ENCODE data around the gene CDH15. TPM values are rescaled to one million over a fixed set of nuclear protein-coding genes. Genes with fewer than 3 reads are reported as not detected.

The CDH15 gene
- total and polyA plus RNA-seq, 7 experiments from 2014 or later: not detected

GRCh38 chr16:89144681-89145080 lies 26.9 kb upstream of the CDH15 start:
- Histone ChIP-seq H3K4me1 (ENCODE audit: control insufficient read depth in 2 of 2, insufficient read depth in 2 of 2, low read length in 2 of 2) (no peaks in the 10 kb centered on the region), H3K9me3 (ENCODE audit: control insufficient read depth in 2 of 3, low read length in 3 of 3) (peaks cover 0 to 8% (median 0%) of the 10 kb centered on the region in 3 experiments), H3K36me3 (ENCODE audit: control insufficient read depth in 2 of 3, insufficient read depth in 3 of 3, low read length in 3 of 3) (peaks cover 0 to 86% (median 20%) of the 10 kb centered on the region in 3 experiments), H3K27me3 (ENCODE audit: control insufficient read depth in 2 of 2, insufficient read depth in 2 of 2, low read length in 2 of 2) (no peaks in the 10 kb centered on the region), H3K27ac (ENCODE audit: low read depth, low read length) (no peak overlapping the region), H3K4me3 (ENCODE audit: low read length) (no peak overlapping the region)
- CTCF ChIA-PET: no interaction called here
- ATAC-seq (no peak), DNase-seq (no peak)
- Mint-ChIP-seq H3K4me1 (peaks cover 0 to 7% (median 0%) of the 10 kb centered on the region in 7 donors), H3K27me3 (no peaks in the 10 kb centered on the region), H3K9me3 (peaks cover 0 to 7% (median 2%) of the 10 kb centered on the region in 11 donors), H3K4me3 (no peak overlapping the region), H3K36me3 (peaks cover 10 to 37% (median 17%) of the 10 kb centered on the region in 5 donors), H3K27ac (no peak overlapping the region)
- intact Hi-C loops (cut with micrococcal nuclease): no loop called here
- POLR2A ChIA-PET: no interaction called here

GRCh38 chr16:89145406-89146161 lies 26.0 kb upstream of the CDH15 start:
- ChIA-PET CTCF (no interaction called here), POLR2A (no interaction called here)
- Histone ChIP-seq H3K4me3 (ENCODE audit: low read length) (no peak overlapping the region), H3K9me3 (ENCODE audit: control insufficient read depth in 2 of 3, low read length in 3 of 3) (peaks cover 0 to 8% (median 0%) of the 10 kb centered on the region in 3 experiments), H3K27ac (ENCODE audit: low read depth, low read length) (no peak overlapping the region), H3K36me3 (ENCODE audit: control insufficient read depth in 2 of 3, insufficient read depth in 3 of 3, low read length in 3 of 3) (peaks cover 0 to 86% (median 25%) of the 10 kb centered on the region in 3 experiments), H3K27me3 (ENCODE audit: control insufficient read depth in 2 of 2, insufficient read depth in 2 of 2, low read length in 2 of 2) (no peaks in the 10 kb centered on the region), H3K4me1 (ENCODE audit: control insufficient read depth in 2 of 2, insufficient read depth in 2 of 2, low read length in 2 of 2) (no peaks in the 10 kb centered on the region)
- Mint-ChIP-seq H3K4me3 (no peak overlapping the region), H3K9me3 (peaks cover 0 to 7% (median 2%) of the 10 kb centered on the region in 11 donors), H3K27me3 (no peaks in the 10 kb centered on the region), H3K36me3 (peaks cover 13 to 42% (median 20%) of the 10 kb centered on the region in 5 donors), H3K27ac (no peak overlapping the region), H3K4me1 (peaks cover 0 to 7% (median 0%) of the 10 kb centered on the region in 7 donors)
- ATAC-seq: no peak
- no peak for DNase-seq
- intact Hi-C loops (cut with micrococcal nuclease): no loop called here

GRCh38 chr16:89146211-89147005 lies 25.1 kb upstream of the CDH15 start:
- Histone ChIP-seq H3K9me3 (ENCODE audit: control insufficient read depth in 2 of 3, low read length in 3 of 3) (peaks cover 0 to 8% (median 0%) of the 10 kb centered on the region in 3 experiments), H3K27me3 (ENCODE audit: control insufficient read depth in 2 of 2, insufficient read depth in 2 of 2, low read length in 2 of 2) (no peaks in the 10 kb centered on the region), H3K36me3 (ENCODE audit: control insufficient read depth in 2 of 3, insufficient read depth in 3 of 3, low read length in 3 of 3) (peaks cover 0 to 86% (median 20%) of the 10 kb centered on the region in 3 experiments), H3K4me1 (ENCODE audit: control insufficient read depth in 2 of 2, insufficient read depth in 2 of 2, low read length in 2 of 2) (no peaks in the 10 kb centered on the region), H3K4me3 (ENCODE audit: low read length) (no peak overlapping the region), H3K27ac (ENCODE audit: low read depth, low read length) (no peak overlapping the region)
- no peak for DNase-seq
- H3K36me3 Mint-ChIP-seq: peaks cover 13 to 47% (median 26%) of the 10 kb centered on the region in 5 donors
- intact Hi-C loops (cut with micrococcal nuclease): no loop called here
- H3K27me3 Mint-ChIP-seq: no peaks in the 10 kb centered on the region
- H3K27ac Mint-ChIP-seq: peak overlapping the region in 2 of 9 donors; percentile 21 to 33
- H3K4me3 Mint-ChIP-seq: no peak overlapping the region
- POLR2A ChIA-PET: no interaction called here
- CTCF ChIA-PET: no interaction called here
- peaks cover 0 to 7% (median 2%) of the 10 kb centered on the region in 11 donors for H3K9me3 Mint-ChIP-seq
- H3K4me1 Mint-ChIP-seq: peaks cover 0 to 7% (median 0%) of the 10 kb centered on the region in 7 donors
- ATAC-seq: no peak

DNA sequence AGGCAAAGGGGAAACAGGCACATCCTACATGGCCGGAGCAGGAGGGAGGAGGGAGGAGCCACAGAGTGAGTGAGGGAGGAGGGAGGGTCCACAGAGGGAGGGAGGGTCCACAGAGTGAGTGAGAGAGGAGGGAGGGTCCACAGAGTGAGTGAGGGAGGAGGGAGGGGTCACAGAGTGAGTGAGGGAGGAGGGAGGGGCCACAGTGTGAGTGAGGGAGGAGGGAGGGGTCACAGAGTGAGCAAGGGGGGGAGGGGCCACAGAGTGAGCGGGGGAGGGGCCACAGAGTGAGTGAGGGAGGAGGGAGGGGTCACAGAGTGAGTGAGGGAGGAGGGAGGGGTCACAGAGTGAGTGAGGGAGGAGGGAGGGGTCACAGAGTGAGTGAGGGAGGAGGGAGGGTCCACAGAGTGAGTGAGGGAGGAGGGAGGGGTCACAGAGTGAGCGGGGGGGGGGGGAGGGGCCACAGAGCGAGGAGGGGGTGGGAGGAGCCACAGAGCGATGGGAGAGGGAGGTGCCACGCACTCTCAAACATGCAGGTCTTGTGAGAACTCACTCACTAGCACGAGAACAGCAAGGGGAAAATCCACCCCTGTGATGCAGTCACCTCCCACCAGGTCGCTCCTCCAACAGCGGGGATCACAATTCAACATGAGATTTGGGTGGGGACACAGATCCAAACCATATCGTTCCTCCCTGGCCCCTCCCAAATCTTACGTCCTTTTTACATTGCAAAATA lies 24.3 kb upstream of the CDH15 start:
- Histone ChIP-seq H3K27me3 (ENCODE audit: control insufficient read depth in 2 of 2, insufficient read depth in 2 of 2, low read length in 2 of 2) (no peaks in the 10 kb centered on the region), H3K9me3 (ENCODE audit: control insufficient read depth in 2 of 3, low read length in 3 of 3) (peaks cover 0 to 8% (median 0%) of the 10 kb centered on the region in 3 experiments), H3K27ac (ENCODE audit: low read depth, low read length) (no peak overlapping the region), H3K4me3 (ENCODE audit: low read length) (no peak overlapping the region), H3K36me3 (ENCODE audit: control insufficient read depth in 2 of 3, insufficient read depth in 3 of 3, low read length in 3 of 3) (peaks cover 0 to 78% (median 20%) of the 10 kb centered on the region in 3 experiments), H3K4me1 (ENCODE audit: control insufficient read depth in 2 of 2, insufficient read depth in 2 of 2, low read length in 2 of 2) (no peaks in the 10 kb centered on the region)
- DNase-seq (no peak), ATAC-seq (no peak)
- H3K4me1 Mint-ChIP-seq: peaks cover 0 to 7% (median 0%) of the 10 kb centered on the region in 7 donors
- peaks cover 13 to 48% (median 26%) of the 10 kb centered on the region in 5 donors for H3K36me3 Mint-ChIP-seq
- POLR2A ChIA-PET: no interaction called here
- H3K9me3 Mint-ChIP-seq: peaks cover 0 to 7% (median 2%) of the 10 kb centered on the region in 11 donors
- H3K27me3 Mint-ChIP-seq: no peaks in the 10 kb centered on the region
- peak overlapping the region in 1 of 10 donors; percentile 33 for H3K4me3 Mint-ChIP-seq
- CTCF ChIA-PET: no interaction called here
- H3K27ac Mint-ChIP-seq: peak overlapping the region in 4 of 9 donors; percentile 17 to 60 (median 43)
- intact Hi-C loops (cut with micrococcal nuclease): no loop called here

- Mint-ChIP-seq H3K27ac (peak overlapping the region in 7 of 9 donors; percentile 9 to 66 (median 46)), H3K36me3 (peaks cover 13 to 49% (median 26%) of the 10 kb centered on the region in 5 donors), H3K4me3 (no peak overlapping the region), H3K27me3 (no peaks in the 10 kb centered on the region), H3K9me3 (peaks cover 0 to 7% (median 2%) of the 10 kb centered on the region in 11 donors), H3K4me1 (peaks cover 0 to 7% (median 0%) of the 10 kb centered on the region in 7 donors)
- peaks cover 0 to 57% (median 20%) of the 10 kb centered on the region in 3 experiments for H3K36me3 ChIP-seq (ENCODE audit: control insufficient read depth in 2 of 3, insufficient read depth in 3 of 3, low read length in 3 of 3)
- H3K4me3 ChIP-seq (ENCODE audit: low read length): no peak overlapping the region
- DNase-seq: no peak
- ChIA-PET POLR2A (no interaction called here), CTCF (no interaction called here)
- H3K27ac ChIP-seq (ENCODE audit: low read depth, low read length): no peak overlapping the region
- no peaks in the 10 kb centered on the region for H3K27me3 ChIP-seq (ENCODE audit: control insufficient read depth in 2 of 2, insufficient read depth in 2 of 2, low read length in 2 of 2)
- intact Hi-C loops (cut with micrococcal nuclease): no loop called here
- ATAC-seq: no peak
- peaks cover 0 to 8% (median 0%) of the 10 kb centered on the region in 3 experiments for H3K9me3 ChIP-seq (ENCODE audit: control insufficient read depth in 2 of 3, low read length in 3 of 3)
- no peaks in the 10 kb centered on the region for H3K4me1 ChIP-seq (ENCODE audit: control insufficient read depth in 2 of 2, insufficient read depth in 2 of 2, low read length in 2 of 2)
Measured at GRCh38 chr16:89149386-89149785, 22.2 kb upstream of the CDH15 start.

DNA sequence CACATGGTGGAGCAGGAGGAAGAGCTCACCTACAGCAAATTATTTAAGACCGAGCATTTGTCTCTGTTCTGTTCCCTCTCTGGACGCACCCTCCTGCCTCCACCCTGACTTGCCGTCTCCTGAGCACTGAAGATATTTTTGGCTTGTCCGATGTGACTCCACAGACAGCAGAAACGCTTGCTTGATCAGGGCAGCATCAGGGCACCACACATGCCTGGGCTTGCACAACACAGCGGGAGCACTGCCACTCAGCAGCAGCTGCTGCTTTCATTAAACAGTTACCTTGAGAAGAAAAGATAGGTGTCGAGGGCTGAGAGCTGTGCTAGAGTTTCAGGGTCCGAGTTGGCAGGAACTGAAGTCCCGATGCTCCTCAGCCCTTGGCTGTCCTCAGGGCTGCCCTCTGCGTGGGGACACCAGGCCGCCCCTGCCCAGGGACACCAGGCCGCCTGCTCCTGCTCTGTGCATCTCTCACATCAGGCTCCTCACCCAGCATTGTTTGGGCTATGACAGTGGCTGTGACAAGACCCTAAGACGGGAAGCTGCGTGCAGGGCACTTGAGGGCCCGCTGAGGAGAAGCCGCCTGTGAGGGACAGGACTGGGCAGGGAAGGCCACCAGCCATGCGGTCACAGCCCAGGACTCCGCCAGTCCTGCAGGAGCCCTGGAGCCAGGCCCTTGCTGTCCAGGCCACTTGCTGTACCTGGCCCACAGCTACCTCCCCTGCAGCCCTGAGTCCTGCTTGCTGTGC lies 21.3 kb upstream of the CDH15 start:
- Histone ChIP-seq H3K4me3 (ENCODE audit: low read length) (no peak overlapping the region), H3K36me3 (ENCODE audit: control insufficient read depth in 2 of 3, insufficient read depth in 3 of 3, low read length in 3 of 3) (peaks cover 0 to 48% (median 15%) of the 10 kb centered on the region in 3 experiments), H3K27me3 (ENCODE audit: control insufficient read depth in 2 of 2, insufficient read depth in 2 of 2, low read length in 2 of 2) (no peaks in the 10 kb centered on the region), H3K9me3 (ENCODE audit: control insufficient read depth in 2 of 3, low read length in 3 of 3) (peaks cover 0 to 8% (median 0%) of the 10 kb centered on the region in 3 experiments), H3K4me1 (ENCODE audit: control insufficient read depth in 2 of 2, insufficient read depth in 2 of 2, low read length in 2 of 2) (no peaks in the 10 kb centered on the region), H3K27ac (ENCODE audit: low read depth, low read length) (no peak overlapping the region)
- Mint-ChIP-seq H3K27me3 (no peaks in the 10 kb centered on the region), H3K4me1 (peaks cover 0 to 7% (median 0%) of the 10 kb centered on the region in 7 donors), H3K36me3 (peaks cover 13 to 49% (median 26%) of the 10 kb centered on the region in 5 donors), H3K27ac (peak overlapping the region in 4 of 9 donors; percentile 28 to 65 (median 52)), H3K4me3 (no peak overlapping the region), H3K9me3 (peaks cover 0 to 7% (median 2%) of the 10 kb centered on the region in 11 donors)
- intact Hi-C loops (cut with micrococcal nuclease): no loop called here
- CTCF ChIA-PET: no interaction called here
- no peak for DNase-seq
- POLR2A ChIA-PET: no interaction called here
- no peak for ATAC-seq
